CD4-positive, alpha-beta T cell (primary cell): ENCODE data around the gene GAS2L1. TPM values are rescaled to one million over a fixed set of nuclear protein-coding genes. Genes with fewer than 3 reads are reported as not detected.
A peak's percentile ranks its signal among the peaks of the same experiment; 100 is the strongest.

Experiments used
- ATAC-seq: fragments of 200-7000 bp; cut with Tn5 transposase; one replicate; pipeline ENCODE4 v1.10.0; 2022; ENCODE audit warnings: mild to moderate bottlenecking; ENCODE audit not compliant: poor library complexity
- CTCF ChIA-PET: fragments of 350-600 bp; sonication (Branson Sonifier 250); formaldehyde crosslinking; loops from one replicate; lab custom pipeline; 2021; ENCODE audit warnings: antibody characterized with exemption, inconsistent platforms; lab: Charles Lee
- POLR2A ChIA-PET: fragments of 350-600 bp; sonication (Branson Sonifier 250); formaldehyde crosslinking; loops from one replicate; lab custom pipeline; 2021; ENCODE audit warnings: antibody characterized with exemption, inconsistent platforms; lab: Charles Lee
- DNase-seq, 14 experiments: peaks; one replicate each; pipeline ENCODE4 v3.0.0-alpha.2; 2013 to 2020; ENCODE audit warnings: mixed read lengths in 2 of 14
- H3K27ac ChIP-seq, 2 donors: one replicate each; pipeline versions ENCODE4 v1.5.1 to v1.7.0; 2013; ENCODE audit warnings: low read length in 2 of 2, low read depth in 1 of 2, mild to moderate bottlenecking in 1 of 2
- H3K27me3 ChIP-seq, 2 experiments: 1 replicate in 1 of 2; 2 replicates in 1 of 2; pipeline versions ENCODE4 v1.6.1 to v1.7.0; 2013; ENCODE audit warnings: low read length in 2 of 2, control low read depth in 1 of 2, mild to moderate bottlenecking in 1 of 2, moderate library complexity in 1 of 2; ENCODE audit not compliant: insufficient read depth in 2 of 2, control insufficient read depth in 1 of 2
- H3K36me3 ChIP-seq: one replicate; pipeline ENCODE4 v1.6.1; 2013; ENCODE audit warnings: low read length, control low read depth; ENCODE audit not compliant: insufficient read depth
- H3K4me1 ChIP-seq: one replicate; pipeline ENCODE4 v1.6.1; 2013; ENCODE audit warnings: low read length, control low read depth; ENCODE audit not compliant: insufficient read depth
- H3K4me3 ChIP-seq: one replicate; pipeline ENCODE4 v1.5.1; 2013; ENCODE audit warnings: mild to moderate bottlenecking, low read length, moderate library complexity
- H3K9me3 ChIP-seq, 2 experiments: 1 replicate in 1 of 2; 2 replicates in 1 of 2; pipeline versions ENCODE4 v1.6.1 to v1.7.0; 2013; ENCODE audit warnings: low read length in 2 of 2, mild to moderate bottlenecking in 2 of 2, control low read depth in 1 of 2, moderate library complexity in 1 of 2; ENCODE audit not compliant: control insufficient read depth in 1 of 2, insufficient read depth in 1 of 2
- H3K27ac Mint-ChIP-seq: one replicate; pipeline ENCODE4 v1.8.0; 2020; ENCODE audit warnings: mixed read lengths
- H3K27me3 Mint-ChIP-seq: one replicate; pipeline ENCODE4 v1.8.0; 2021; ENCODE audit warnings: mixed read lengths
- H3K36me3 Mint-ChIP-seq: one replicate; pipeline ENCODE4 v1.8.0; 2021; ENCODE audit warnings: low read depth, mixed read lengths
- H3K4me1 Mint-ChIP-seq: one replicate; pipeline ENCODE4 v1.8.0; 2021; ENCODE audit warnings: low read depth, mixed read lengths
- H3K4me3 Mint-ChIP-seq: one replicate; pipeline ENCODE4 v1.8.0; 2020; ENCODE audit warnings: mild to moderate bottlenecking, mixed read lengths
- H3K9me3 Mint-ChIP-seq: one replicate; pipeline ENCODE4 v1.8.0; 2020; ENCODE audit warnings: mixed read lengths
- intact Hi-C, 2 experiments: fragments of 100-400 bp; cut with DNase I in 1 of 2; cut with micrococcal nuclease in 1 of 2; formaldehyde crosslinking; loops; one replicate each; pipeline versions ENCODE4 v1.15.1 to v1.9.0; 2023 to 2025; cut with DNase I, micrococcal nuclease
- total RNA-seq, 174 experiments: library from RNA in 2 of 174; stranded (reverse) in 2 of 174; gene quantifications; one replicate each; pipeline ENCODE4 v1.2.3 and lab custom pipeline; 2021 to 2026
- TF ChIP-seq, protein P1 (sequence below): fragments of 200-600 bp; IDR thresholded peaks from one replicate; pipeline ENCODE4 v1.8.0; 2022; ENCODE audit warnings: antibody characterized with exemption, mild to moderate bottlenecking

The GAS2L1 gene
- total RNA-seq, 2 experiments from 2014 or later: 0.28 to 0.77 TPM

- peak overlapping the region; percentile 98 for H3K27ac Mint-ChIP-seq
- H3K9me3 Mint-ChIP-seq: no peaks in the 10 kb centered on the region
- ChIA-PET POLR2A (interaction anchor here (0.8 to 1.0 kb wide), 2 partner anchors 14 to 334 kb away, joined by 3 to 4 read pairs; no protein-coding TSS in a partner anchor), CTCF (interaction anchor here (1.5 kb wide), 1 partner anchor 25 kb away, joined by 4 read pairs; no protein-coding TSS in a partner anchor)
- Histone ChIP-seq H3K4me1 (peaks cover 54% of the 10 kb centered on the region), H3K27me3 (no peaks in the 10 kb centered on the region), H3K4me3 (peak overlapping the region; percentile 98), H3K9me3 (no peaks in the 10 kb centered on the region), H3K36me3 (peaks cover 50% of the 10 kb centered on the region), H3K27ac (no peak overlapping the region)
- H3K4me1 Mint-ChIP-seq: peaks cover 91% of the 10 kb centered on the region
- H3K27me3 Mint-ChIP-seq: no peaks in the 10 kb centered on the region
- peak overlapping the region; percentile 95 for H3K4me3 Mint-ChIP-seq
- intact Hi-C loops: loop anchor here in 1 of 2 experiments (10.0 kb wide), 1 partner anchor 614 kb away; the partner anchor contains the start of gene MTMR3
- no peak for ATAC-seq
- DNase-seq: no peak
- H3K36me3 Mint-ChIP-seq: peaks cover 80% of the 10 kb centered on the region
- TF ChIP-seq, protein P1, sequence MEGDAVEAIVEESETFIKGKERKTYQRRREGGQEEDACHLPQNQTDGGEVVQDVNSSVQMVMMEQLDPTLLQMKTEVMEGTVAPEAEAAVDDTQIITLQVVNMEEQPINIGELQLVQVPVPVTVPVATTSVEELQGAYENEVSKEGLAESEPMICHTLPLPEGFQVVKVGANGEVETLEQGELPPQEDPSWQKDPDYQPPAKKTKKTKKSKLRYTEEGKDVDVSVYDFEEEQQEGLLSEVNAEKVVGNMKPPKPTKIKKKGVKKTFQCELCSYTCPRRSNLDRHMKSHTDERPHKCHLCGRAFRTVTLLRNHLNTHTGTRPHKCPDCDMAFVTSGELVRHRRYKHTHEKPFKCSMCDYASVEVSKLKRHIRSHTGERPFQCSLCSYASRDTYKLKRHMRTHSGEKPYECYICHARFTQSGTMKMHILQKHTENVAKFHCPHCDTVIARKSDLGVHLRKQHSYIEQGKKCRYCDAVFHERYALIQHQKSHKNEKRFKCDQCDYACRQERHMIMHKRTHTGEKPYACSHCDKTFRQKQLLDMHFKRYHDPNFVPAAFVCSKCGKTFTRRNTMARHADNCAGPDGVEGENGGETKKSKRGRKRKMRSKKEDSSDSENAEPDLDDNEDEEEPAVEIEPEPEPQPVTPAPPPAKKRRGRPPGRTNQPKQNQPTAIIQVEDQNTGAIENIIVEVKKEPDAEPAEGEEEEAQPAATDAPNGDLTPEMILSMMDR: no peak
Measured at GRCh38 chr22:29270475-29271271, 35.8 kb upstream of the GAS2L1 start.

GRCh38 chr22:29272624-29273023 lies 33.8 kb upstream of the GAS2L1 start:
- Histone ChIP-seq H3K4me3 (no peak overlapping the region), H3K27ac (no peak overlapping the region), H3K4me1 (peaks cover 43% of the 10 kb centered on the region), H3K27me3 (no peaks in the 10 kb centered on the region), H3K9me3 (no peaks in the 10 kb centered on the region), H3K36me3 (peaks cover 69% of the 10 kb centered on the region)
- Mint-ChIP-seq H3K9me3 (no peaks in the 10 kb centered on the region), H3K27me3 (no peaks in the 10 kb centered on the region), H3K27ac (peak overlapping the region; percentile 98), H3K4me3 (peak overlapping the region; percentile 22), H3K4me1 (peaks cover 92% of the 10 kb centered on the region), H3K36me3 (peaks cover 94% of the 10 kb centered on the region)
- no peak for ATAC-seq
- TF ChIP-seq, protein P1: no peak
- ChIA-PET CTCF (interaction anchor here (1.2 kb wide), 1 partner anchor 25 kb away, joined by 4 read pairs; no protein-coding TSS in a partner anchor), POLR2A (no interaction called here)
- DNase-seq: no peak
- intact Hi-C loops: loop anchor here in 1 of 2 experiments (10.0 kb wide), 1 partner anchor 612 kb away; the partner anchor contains the start of gene MTMR3

GRCh38 chr22:29275167-29275566 lies 31.3 kb upstream of the GAS2L1 start:
- Histone ChIP-seq H3K9me3 (no peaks in the 10 kb centered on the region), H3K36me3 (peaks cover 93% of the 10 kb centered on the region), H3K27me3 (no peaks in the 10 kb centered on the region), H3K4me1 (peaks cover 28% of the 10 kb centered on the region), H3K27ac (no peak overlapping the region), H3K4me3 (no peak overlapping the region)
- H3K4me3 Mint-ChIP-seq: peak overlapping the region; percentile 26
- no peaks in the 10 kb centered on the region for H3K27me3 Mint-ChIP-seq
- H3K27ac Mint-ChIP-seq: peak overlapping the region; percentile 59
- intact Hi-C loops: loop anchor here in 1 of 2 experiments (10.0 kb wide), 1 partner anchor 610 kb away; the partner anchor contains the start of gene MTMR3
- DNase-seq (no peak), ATAC-seq (no peak)
- ChIA-PET CTCF (no interaction called here), POLR2A (no interaction called here)
- TF ChIP-seq, protein P1: no peak
- peaks cover 87% of the 10 kb centered on the region for H3K4me1 Mint-ChIP-seq
- no peaks in the 10 kb centered on the region for H3K9me3 Mint-ChIP-seq
- H3K36me3 Mint-ChIP-seq: peaks cover 98% of the 10 kb centered on the region
